OCI-M2 (cell line): ENCODE results near the gene SOD1.
"Not testable (repeated sequence)": the region's sequence is repeated elsewhere in the genome, so short reads cannot be mapped to it uniquely, and the experiment has no call there.

Experiments used
- DNase-seq: peaks from one replicate; lab custom pipeline; 2025; ENCODE audit not compliant: unreplicated experiment; lab: John Stamatoyannopoulos, UW

The SOD1 gene

GRCh38 chr21:31654821-31655580, 4.5 kb upstream of the SOD1 start:
- not testable (repeated sequence) for DNase-seq

- no peak for DNase-seq
Observed at GRCh38 chr21:31656199-31657095, 3.0 kb upstream of the SOD1 start.

DNA sequence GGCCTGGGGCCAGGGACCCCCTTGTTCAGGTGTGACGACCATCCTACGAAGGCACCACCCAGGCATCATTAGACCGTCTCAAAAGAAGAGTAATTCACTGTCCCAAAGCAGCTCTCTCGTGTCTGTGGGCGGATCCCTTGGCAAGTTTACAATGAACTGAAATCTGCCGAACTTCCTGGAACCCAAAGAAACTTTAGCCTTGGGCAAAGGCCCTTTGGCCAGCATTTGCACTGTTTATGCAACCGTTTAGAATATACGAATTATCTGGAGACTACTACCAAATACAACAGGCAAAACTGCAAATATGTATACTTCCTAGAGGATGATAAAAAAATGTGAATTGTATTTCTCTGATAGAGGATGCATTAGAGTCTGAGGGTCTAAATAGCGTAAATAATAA, 1.4 kb upstream of the SOD1 start:
- no peak for DNase-seq

- no peak for DNase-seq
Observed at GRCh38 chr21:31659286-31659535, 282 bp upstream of the SOD1 start.

- DNase-seq: no peak
Observed at GRCh38 chr21:31660259-31660565, 719 bp downstream of the SOD1 start.

GRCh38 chr21:31660591-31660990, 1.1 kb downstream of the SOD1 start:
- no peak for DNase-seq

- no peak for DNase-seq
Observed at GRCh38 chr21:31663584-31664249, 4.2 kb downstream of the SOD1 start.

- DNase-seq: no peak
Observed at GRCh38 chr21:31665397-31665796, 5.9 kb downstream of the SOD1 start.

- not testable (repeated sequence) for DNase-seq
Observed at GRCh38 chr21:31665869-31666268, 6.4 kb downstream of the SOD1 start.

DNA sequence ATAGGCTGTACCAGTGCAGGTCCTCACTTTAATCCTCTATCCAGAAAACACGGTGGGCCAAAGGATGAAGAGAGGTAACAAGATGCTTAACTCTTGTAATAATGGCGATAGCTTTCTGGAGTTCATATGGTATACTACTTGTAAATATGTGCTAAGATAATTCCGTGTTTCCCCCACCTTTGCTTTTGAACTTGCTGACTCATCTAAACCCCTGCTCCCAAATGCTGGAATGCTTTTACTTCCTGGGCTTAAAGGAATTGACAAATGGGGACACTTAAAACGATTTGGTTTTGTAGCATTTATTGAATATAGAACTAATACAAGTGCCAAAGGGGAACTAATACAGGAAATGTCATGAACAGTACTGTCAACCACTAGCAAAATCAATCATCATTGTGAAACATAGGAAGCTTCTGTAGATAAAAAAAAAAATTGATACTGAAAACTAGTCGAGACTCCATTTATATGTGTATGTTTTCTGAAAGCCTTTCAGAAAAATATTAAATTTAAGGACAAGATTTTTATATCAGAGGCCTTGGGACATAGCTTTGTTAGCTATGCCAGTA, 7.0 kb downstream of the SOD1 start:
- no peak for DNase-seq

GRCh38 chr21:31667132-31667531, 7.6 kb downstream of the SOD1 start:
- no peak for DNase-seq

- DNase-seq: no peak
Observed at GRCh38 chr21:31667639-31668038, 8.1 kb downstream of the SOD1 start.

DNA sequence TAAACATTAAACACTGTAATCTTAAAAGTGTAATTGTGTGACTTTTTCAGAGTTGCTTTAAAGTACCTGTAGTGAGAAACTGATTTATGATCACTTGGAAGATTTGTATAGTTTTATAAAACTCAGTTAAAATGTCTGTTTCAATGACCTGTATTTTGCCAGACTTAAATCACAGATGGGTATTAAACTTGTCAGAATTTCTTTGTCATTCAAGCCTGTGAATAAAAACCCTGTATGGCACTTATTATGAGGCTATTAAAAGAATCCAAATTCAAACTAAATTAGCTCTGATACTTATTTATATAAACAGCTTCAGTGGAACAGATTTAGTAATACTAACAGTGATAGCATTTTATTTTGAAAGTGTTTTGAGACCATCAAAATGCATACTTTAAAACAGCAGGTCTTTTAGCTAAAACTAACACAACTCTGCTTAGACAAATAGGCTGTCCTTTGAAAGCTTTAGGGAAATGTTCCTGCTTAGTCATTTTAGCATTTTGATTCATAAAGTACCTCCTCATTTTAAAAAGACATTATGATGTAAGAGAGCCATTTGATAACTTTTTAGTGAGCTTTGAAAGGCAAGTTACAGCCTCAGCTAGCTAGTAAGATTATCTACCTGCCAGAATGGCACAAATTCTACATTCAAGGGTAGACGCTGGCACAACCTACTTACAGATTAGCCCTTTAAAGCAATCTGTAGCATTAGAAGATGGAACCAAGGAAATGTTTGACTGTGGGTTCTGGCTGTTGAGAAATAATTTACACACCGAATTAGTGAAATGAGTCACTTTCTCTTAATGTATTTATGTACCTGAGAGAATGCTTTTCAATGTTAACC, 9.4 kb downstream of the SOD1 start:
- no peak for DNase-seq

DNA sequence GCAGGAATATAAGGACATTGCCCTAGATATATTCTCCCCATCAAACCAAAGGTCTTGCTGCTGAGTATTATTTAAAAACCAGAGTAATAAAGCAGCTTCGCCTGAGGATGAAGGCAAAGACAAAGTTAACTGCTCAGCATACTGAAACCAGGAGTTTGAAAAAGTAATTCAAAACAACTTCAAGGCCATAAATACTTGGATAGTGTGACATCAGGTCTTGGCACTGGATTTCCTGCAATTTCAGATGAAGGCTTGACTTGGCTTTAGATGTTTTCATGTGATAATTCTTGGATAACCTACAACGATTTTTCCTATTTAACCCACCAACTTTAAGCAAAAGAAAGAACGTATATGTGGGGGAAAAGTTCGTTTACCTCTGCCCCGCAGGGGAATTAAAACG, 10.6 kb downstream of the SOD1 start:
- DNase-seq: no peak

GRCh38 chr21:31671146-31671716, 11.7 kb downstream of the SOD1 start:
- DNase-seq: no peak

GRCh38 chr21:31671931-31672330, 12.4 kb downstream of the SOD1 start:
- DNase-seq: no peak

- no peak for DNase-seq
Observed at GRCh38 chr21:31673321-31673912, 13.9 kb downstream of the SOD1 start.

GRCh38 chr21:31675318-31675717, 15.8 kb downstream of the SOD1 start:
- DNase-seq: no peak

DNA sequence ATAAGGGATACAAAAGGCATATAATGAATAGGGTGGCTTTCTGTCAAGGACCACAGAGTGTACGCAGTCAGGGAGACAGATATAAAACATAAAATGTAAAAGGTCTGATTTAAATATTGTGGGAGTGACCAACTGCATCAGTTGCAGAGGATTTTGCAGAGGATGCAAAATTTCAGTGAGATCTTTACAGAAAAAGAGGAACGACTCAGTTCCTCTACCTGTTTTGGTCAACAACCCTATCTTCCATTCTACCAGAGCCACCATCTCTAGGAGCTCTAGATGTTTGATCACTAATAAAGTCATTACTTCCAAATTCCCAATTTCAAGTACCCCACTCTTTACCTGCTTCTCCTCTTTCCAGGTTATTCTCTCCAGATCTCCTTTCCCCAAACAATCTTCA, 16.5 kb downstream of the SOD1 start:
- DNase-seq: no peak

DNA sequence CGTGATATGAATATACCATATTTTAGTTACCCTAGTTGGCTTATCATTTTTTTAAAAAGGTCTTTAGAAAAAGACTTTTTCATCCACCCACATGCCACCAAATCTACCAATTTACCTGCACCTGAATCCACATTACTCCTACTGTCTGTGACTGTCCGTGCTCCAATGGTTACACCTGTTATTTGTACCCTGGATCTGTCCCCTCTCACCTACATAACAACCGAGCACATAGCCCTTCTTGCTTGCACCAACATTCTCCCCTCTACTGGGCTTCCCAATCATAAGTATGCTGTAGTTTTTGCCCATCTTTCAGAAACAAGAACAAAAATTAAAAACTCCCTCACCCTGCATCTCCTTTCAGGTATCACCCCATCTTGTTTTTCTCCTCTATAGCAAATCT, 17.6 kb downstream of the SOD1 start:
- no peak for DNase-seq
